IMR-90 (cell line): Measurements from ENCODE around the gene EPO. TPM values are rescaled to one million over a fixed set of nuclear protein-coding genes. Genes with fewer than 3 reads are reported as not detected.

Experiments
- ATAC-seq: fragments of 200-7000 bp; cut with Tn5 transposase; 2 replicates; pipeline ENCODE4 v1.9.1; 2020; ENCODE audit warnings: low read depth, mild to moderate bottlenecking, moderate library complexity
- BruUV-seq: library from RNA; stranded (reverse); fragments of 400-500 nt; replicated peaks from 2 replicates; lab custom pipeline; 2021; lab: Mats Ljungman, UMichigan
- CTCF ChIA-PET: fragments of 300-600 bp; formaldehyde crosslinking; extraction: SDS; loops from one replicate; lab custom pipeline; 2021; ENCODE audit warnings: antibody characterized with exemption; lab: Yijun Ruan, JAX
- POLR2A ChIA-PET: fragments of 300-600 bp; sonication (Branson Sonifier 250); formaldehyde crosslinking; loops from one replicate; lab custom pipeline; 2022; ENCODE audit warnings: antibody characterized with exemption; ENCODE audit not compliant: unreplicated experiment; lab: Charles Lee
- DNase-seq: peaks from one replicate; pipeline ENCODE4 v3.0.0; 2013
- H2AFZ ChIP-seq: replicated peaks from 2 replicates; pipeline ENCODE3; 2013; ENCODE audit warnings: low read length, mild to moderate bottlenecking; ENCODE audit not compliant: poor library complexity
- H2AK5ac ChIP-seq: 2 replicates; pipeline ENCODE4 v1.6.1; 2013; ENCODE audit warnings: low read depth, low read length, inconsistent platforms
- H2AK9ac ChIP-seq: replicated peaks from 2 replicates; pipeline ENCODE3; 2013; ENCODE audit warnings: mild to moderate bottlenecking, low read depth, low read length, moderate library complexity; ENCODE audit not compliant: poor library complexity
- H2BK120ac ChIP-seq: 2 replicates; pipeline ENCODE4 v1.6.1; 2013; ENCODE audit warnings: low read depth, low read length, inconsistent platforms
- H2BK15ac ChIP-seq: 3 replicates; pipeline ENCODE4 v1.6.1; 2013; ENCODE audit warnings: low read depth, low read length, inconsistent platforms
- H2BK20ac ChIP-seq: 2 replicates; pipeline ENCODE4 v1.6.1; 2013; ENCODE audit warnings: low read depth, mild to moderate bottlenecking, inconsistent platforms, low read length, moderate library complexity
- H2BK5ac ChIP-seq: 2 replicates; pipeline ENCODE4 v1.6.1; 2013; ENCODE audit warnings: mild to moderate bottlenecking, low read depth, low read length, inconsistent platforms; ENCODE audit not compliant: poor library complexity, severe bottlenecking
- H3K14ac ChIP-seq: replicated peaks from 2 replicates; pipeline ENCODE4 v1.6.1; 2013; ENCODE audit warnings: low read depth, low read length, inconsistent platforms
- H3K18ac ChIP-seq: 2 replicates; pipeline ENCODE4 v1.6.1; 2013; ENCODE audit warnings: low read depth, low read length, control low read depth
- H3K23ac ChIP-seq: 2 replicates; pipeline ENCODE4 v1.6.1; 2013; ENCODE audit warnings: low read depth, low read length, inconsistent platforms
- H3K27ac ChIP-seq: 2 replicates; pipeline ENCODE4 v1.5.1; 2013; ENCODE audit warnings: mild to moderate bottlenecking, control low read depth, low read length; ENCODE audit not compliant: insufficient read depth
- H3K27me3 ChIP-seq: 2 replicates; pipeline ENCODE4 v1.6.1; 2013; ENCODE audit warnings: low read length; ENCODE audit not compliant: control insufficient read depth, insufficient read depth
- H3K36me3 ChIP-seq: 2 replicates; pipeline ENCODE4 v1.6.1; 2013; ENCODE audit warnings: low read length, mixed read lengths; ENCODE audit not compliant: control insufficient read depth, insufficient read depth
- H3K4ac ChIP-seq: 2 replicates; pipeline ENCODE4 v1.6.1; 2013; ENCODE audit warnings: low read depth, low read length, inconsistent platforms
- H3K4me1 ChIP-seq: 2 replicates; pipeline ENCODE4 v1.6.1; 2013; ENCODE audit warnings: low read length, mixed read lengths; ENCODE audit not compliant: control insufficient read depth, insufficient read depth
- H3K4me2 ChIP-seq: 2 replicates; pipeline ENCODE4 v1.6.1; 2013; ENCODE audit warnings: low read depth, mild to moderate bottlenecking, control low read depth, low read length, moderate library complexity
- H3K4me3 ChIP-seq: 2 replicates; pipeline ENCODE4 v1.5.1; 2013; ENCODE audit warnings: low read depth, mild to moderate bottlenecking, control low read depth, low read length, moderate library complexity; ENCODE audit not compliant: insufficient read depth
- H3K56ac ChIP-seq: 2 replicates; pipeline ENCODE4 v1.6.1; 2013; ENCODE audit warnings: low read length, inconsistent platforms; ENCODE audit not compliant: insufficient read depth; ENCODE audit errors: extremely low read depth
- H3K79me1 ChIP-seq, 2 experiments: 2 replicates each; pipeline ENCODE4 v1.6.1; 2013; ENCODE audit warnings: low read length in 2 of 2, inconsistent platforms in 1 of 2, low read depth in 1 of 2
- H3K9ac ChIP-seq: 2 replicates; pipeline ENCODE4 v1.6.1; 2013; ENCODE audit warnings: low read depth, low read length, control low read depth
- H3K9me1 ChIP-seq: 2 replicates; pipeline ENCODE4 v1.6.1; 2013; ENCODE audit warnings: low read length, inconsistent platforms; ENCODE audit not compliant: insufficient read depth
- H3K9me3 ChIP-seq: 2 replicates; pipeline ENCODE4 v1.6.1; 2013; ENCODE audit warnings: low read length; ENCODE audit not compliant: control insufficient read depth, insufficient read depth
- H4K20me1 ChIP-seq: 2 replicates; pipeline ENCODE4 v1.6.1; 2013; ENCODE audit warnings: low read length, inconsistent platforms; ENCODE audit not compliant: insufficient read depth
- H4K5ac ChIP-seq: 2 replicates; pipeline ENCODE4 v1.6.1; 2013; ENCODE audit warnings: mild to moderate bottlenecking, low read depth, low read length, control low read depth
- H4K8ac ChIP-seq, 2 experiments: 2 replicates each; pipeline ENCODE4 v1.6.1; 2013; ENCODE audit warnings: low read depth in 2 of 2, low read length in 2 of 2, control low read depth in 1 of 2, inconsistent platforms in 1 of 2
- H4K91ac ChIP-seq: 2 replicates; pipeline ENCODE4 v1.6.1; 2013; ENCODE audit warnings: low read depth, low read length, inconsistent platforms; ENCODE audit not compliant: insufficient read depth
- POLR2A ChIP-seq: IDR thresholded peaks from 2 replicates; pipeline ENCODE4 v1.6.1; 2012; ENCODE audit warnings: mild to moderate bottlenecking, low read depth, low read length
- WGBS, 2 experiments: methylation state at CpG; one replicate each; pipeline versions ENCODE4 v1.1.5 to v1.1.7; 2013; ENCODE audit warnings: missing lambda C conversion rate in 2 of 2; ENCODE audit not compliant: insufficient read length in 1 of 2; ENCODE audit errors: extremely low coverage in 2 of 2; 5-methylcytosine and 5-hydroxymethylcytosine counted together
- dilution Hi-C: fragments of 300-500 bp; cut with HindIII; formaldehyde crosslinking; loops from one replicate; pipeline ENCODE4 v1.14.3; 2018; ENCODE audit warnings: low sequenced_read_pairs; ENCODE audit not compliant: unreplicated experiment
- in situ Hi-C: fragments of 300-500 bp; cut with MboI; formaldehyde crosslinking; loops from 3 replicates; pipeline ENCODE4 v1.14.3; 2019; ENCODE audit warnings: low sequenced_read_pairs, inconsistent platforms, mixed read lengths
- intact Hi-C: fragments of 100-400 bp; cut with micrococcal nuclease; formaldehyde crosslinking; loops from 2 replicates; pipeline ENCODE4 v1.10.0; 2022
- polyA plus RNA-seq, 3 experiments: library from polyadenylated mRNA; depleted of rRNA; stranded (reverse); fragments of >200 nt; gene quantifications; 2 replicates each; pipeline ENCODE4 v1.2.3, GENCODE V29; 2012; ENCODE audit warnings: low replicate concordance in 1 of 3
- total RNA-seq: library from RNA; depleted of rRNA; stranded (reverse); fragments of >200 nt; gene quantifications from 2 replicates; pipeline ENCODE4 v1.2.3, GENCODE V29; 2012

EPO gene
- total and polyA plus RNA-seq, 2 of the 4 experiments (the other 2 are of a cell fraction) = not detected

DNA sequence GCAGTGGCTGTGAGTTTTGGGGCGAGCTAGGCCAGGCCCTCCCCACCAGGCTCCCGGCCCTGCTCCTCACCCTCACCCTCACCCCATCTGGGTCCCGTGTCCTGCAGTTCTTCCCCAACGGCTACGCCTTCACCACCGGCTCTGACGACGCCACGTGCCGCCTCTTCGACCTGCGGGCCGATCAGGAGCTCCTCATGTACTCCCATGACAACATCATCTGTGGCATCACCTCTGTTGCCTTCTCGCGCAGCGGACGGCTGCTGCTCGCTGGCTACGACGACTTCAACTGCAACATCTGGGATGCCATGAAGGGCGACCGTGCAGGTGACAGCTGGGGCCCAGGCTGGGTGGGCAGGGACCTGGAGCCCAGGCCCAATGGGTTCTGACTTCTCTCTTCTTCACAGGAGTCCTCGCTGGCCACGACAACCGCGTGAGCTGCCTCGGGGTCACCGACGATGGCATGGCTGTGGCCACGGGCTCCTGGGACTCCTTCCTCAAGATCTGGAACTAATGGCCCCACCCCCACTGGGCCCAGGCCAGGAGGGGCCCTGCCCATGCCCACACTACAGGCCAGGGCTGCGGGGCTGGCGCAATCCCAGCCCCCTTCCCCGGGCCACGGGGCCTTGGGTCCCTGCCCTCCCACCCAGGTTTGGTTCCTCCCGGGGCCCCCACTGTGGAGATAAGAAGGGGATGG is 41.8 kb upstream of the EPO start:
- ChIA-PET CTCF (no interaction called here), POLR2A (no interaction called here)
- Histone ChIP-seq H3K9me1 (no peaks in the 10 kb centered on the region), H2BK15ac (no peak overlapping the region), H3K27ac (no peak overlapping the region), H4K8ac (no peak overlapping the region), H4K5ac (no peak overlapping the region), H2AFZ (no peak overlapping the region), H3K9me3 (no peaks in the 10 kb centered on the region), H4K91ac (no peak overlapping the region), H2AK9ac (no peak overlapping the region), H4K20me1 (peaks cover 58% of the 10 kb centered on the region), H3K18ac (no peak overlapping the region), H3K4ac (no peak overlapping the region), H3K14ac (no peak overlapping the region), H3K56ac (no peak overlapping the region), H3K4me1 (peaks cover 9% of the 10 kb centered on the region), H2BK5ac (no peak overlapping the region), H3K4me2 (no peak overlapping the region), H3K27me3 (no peaks in the 10 kb centered on the region), H3K23ac (no peak overlapping the region), H3K4me3 (no peak overlapping the region), H2AK5ac (no peak overlapping the region), H3K79me1 (peaks cover 13 to 52% of the 10 kb centered on the region in 2 experiments), H2BK120ac (no peak overlapping the region), H3K36me3 (peaks cover 62% of the 10 kb centered on the region), H3K9ac (no peak overlapping the region), H2BK20ac (no peak overlapping the region)
- BruUV-seq = TSS peak; percentile 94
- in situ Hi-C loops = loop anchor here (10.0 kb wide), 1 partner anchor 204 kb away; the partner anchor contains the start of gene TSC22D4
- no peak for ATAC-seq
- WGBS, 2 experiments = 90% methylated on average over 11 of the region's 35 CpGs; no CpG with 5 or more reads in 1 of the 2 experiments
- TF ChIP-seq POLR2A = no peak
- DNase-seq = no peak
- intact Hi-C loops = no loop called here
- dilution Hi-C loops = no loop called here
